D721Med (cell line): ENCODE results near the gene RPS6KA3.

Experiments
- DNase-seq: peaks from one replicate; pipeline ENCODE4 v3.0.0; 2011; ENCODE audit warnings: low spot score; ENCODE audit not compliant: insufficient read length
- FAIRE-seq: peaks from 2 replicates; lab custom pipeline; 2011; peaks lifted over from hg19 to GRCh38; lab: Jason Lieb, UNC
- TF ChIP-seq, protein P1 (sequence below): IDR thresholded peaks from 2 replicates; pipeline ENCODE4 v1.5.1; 2012; ENCODE audit warnings: mild to moderate bottlenecking, control low read depth; ENCODE audit not compliant: insufficient read depth; ENCODE audit errors: missing control alignments

Gene RPS6KA3

DNA sequence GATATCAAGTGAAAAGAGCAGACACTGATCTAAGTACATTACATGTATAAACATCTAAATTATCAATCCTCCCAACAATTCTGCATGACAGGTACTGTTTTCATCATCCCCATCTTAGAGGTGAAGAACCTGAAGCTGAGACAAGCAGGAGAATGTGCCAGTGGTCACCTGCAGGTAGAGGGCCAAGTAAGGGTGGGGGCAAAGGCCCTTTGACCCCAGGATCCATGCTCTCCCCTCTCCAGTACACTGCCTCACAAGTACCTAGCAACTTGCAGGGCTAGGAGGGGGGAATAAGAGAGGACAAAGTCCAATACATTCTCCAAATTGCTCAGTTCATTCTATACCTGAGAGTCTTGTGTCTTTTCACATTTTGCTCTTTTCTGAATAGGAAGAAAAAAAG is 141.7 kb downstream of the RPS6KA3 start:
- FAIRE-seq (no peak), DNase-seq (no peak)
- TF ChIP-seq, protein P1, sequence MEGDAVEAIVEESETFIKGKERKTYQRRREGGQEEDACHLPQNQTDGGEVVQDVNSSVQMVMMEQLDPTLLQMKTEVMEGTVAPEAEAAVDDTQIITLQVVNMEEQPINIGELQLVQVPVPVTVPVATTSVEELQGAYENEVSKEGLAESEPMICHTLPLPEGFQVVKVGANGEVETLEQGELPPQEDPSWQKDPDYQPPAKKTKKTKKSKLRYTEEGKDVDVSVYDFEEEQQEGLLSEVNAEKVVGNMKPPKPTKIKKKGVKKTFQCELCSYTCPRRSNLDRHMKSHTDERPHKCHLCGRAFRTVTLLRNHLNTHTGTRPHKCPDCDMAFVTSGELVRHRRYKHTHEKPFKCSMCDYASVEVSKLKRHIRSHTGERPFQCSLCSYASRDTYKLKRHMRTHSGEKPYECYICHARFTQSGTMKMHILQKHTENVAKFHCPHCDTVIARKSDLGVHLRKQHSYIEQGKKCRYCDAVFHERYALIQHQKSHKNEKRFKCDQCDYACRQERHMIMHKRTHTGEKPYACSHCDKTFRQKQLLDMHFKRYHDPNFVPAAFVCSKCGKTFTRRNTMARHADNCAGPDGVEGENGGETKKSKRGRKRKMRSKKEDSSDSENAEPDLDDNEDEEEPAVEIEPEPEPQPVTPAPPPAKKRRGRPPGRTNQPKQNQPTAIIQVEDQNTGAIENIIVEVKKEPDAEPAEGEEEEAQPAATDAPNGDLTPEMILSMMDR: no peak

DNA sequence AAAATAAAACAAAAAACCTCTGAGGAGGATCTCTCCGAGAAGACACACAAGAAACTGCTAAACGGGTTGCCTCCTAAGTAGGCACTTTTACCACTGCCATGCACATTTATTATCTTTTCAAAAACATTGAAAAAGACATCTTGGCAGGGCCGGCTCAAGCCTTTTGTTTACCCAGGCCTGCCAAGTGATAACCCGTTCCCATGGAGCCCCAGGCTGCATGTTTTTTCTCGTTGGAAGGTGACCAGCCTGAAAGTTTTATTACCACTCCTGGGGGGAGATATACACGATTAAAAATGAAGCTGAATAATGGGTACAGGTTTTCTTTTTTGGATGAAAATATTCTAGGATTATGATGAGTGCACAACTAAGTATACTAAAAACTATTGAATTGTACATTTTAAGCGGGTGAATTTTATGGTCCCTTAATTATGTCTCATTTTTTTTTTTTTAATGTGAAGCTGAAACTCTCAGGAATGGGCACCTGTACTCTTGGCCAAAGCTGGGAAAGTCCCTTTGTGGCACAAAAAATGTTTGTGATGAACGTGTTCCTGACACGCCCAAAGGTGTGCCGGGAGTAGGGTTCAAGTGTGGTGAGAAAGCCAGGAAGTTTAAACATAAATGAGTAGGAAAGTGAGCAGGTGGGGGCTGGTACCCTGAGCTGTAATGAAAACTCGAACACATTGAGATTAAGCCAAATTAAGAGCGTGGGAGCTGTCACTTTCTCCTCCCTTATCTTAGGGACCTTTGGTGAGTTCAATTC is 148.5 kb downstream of the RPS6KA3 start:
- DNase-seq (no peak), FAIRE-seq (no peak)
- TF ChIP-seq, protein P1: no peak

GRCh38 chrX:20116577-20117240 is 150.0 kb downstream of the RPS6KA3 start, which contains the start of gene MAP7D2:
Gene MAP7D2 (minus strand): TSS chrX:20116907. CDS start chrX:20116879, 28 bp downstream.
- no peak for DNase-seq
- TF ChIP-seq, protein P1: no peak
- FAIRE-seq: no peak

DNA sequence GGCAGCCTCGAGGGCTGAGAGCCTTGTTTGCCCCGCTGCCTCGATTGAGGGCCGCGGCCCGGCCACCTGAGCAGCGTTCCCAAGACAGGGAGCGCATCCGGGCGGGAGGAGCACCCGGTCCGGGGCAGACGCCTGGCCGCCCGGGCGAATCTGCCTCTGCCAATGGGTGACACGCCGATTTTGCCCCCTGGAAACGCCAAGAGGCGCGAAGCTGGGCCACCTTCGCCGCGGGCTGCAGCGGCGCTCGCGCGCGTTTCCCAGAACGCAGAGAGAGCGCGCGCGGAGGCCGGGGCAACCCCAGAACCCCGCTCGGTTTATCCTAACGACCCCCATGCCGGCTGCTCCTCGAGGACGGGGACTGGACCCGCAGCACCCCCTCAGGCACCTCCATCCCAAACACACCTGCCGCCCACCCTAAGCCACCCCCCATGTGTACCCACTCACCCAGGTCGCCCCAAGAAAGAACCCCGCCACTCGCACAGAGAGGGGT is 150.6 kb downstream of the RPS6KA3 start:
- no peak for DNase-seq
- no peak for FAIRE-seq
- TF ChIP-seq, protein P1: no peak

- no peak for DNase-seq
- TF ChIP-seq, protein P1: no peak
- FAIRE-seq: no peak
Measured at GRCh38 chrX:20112022-20112774, 154.5 kb downstream of the RPS6KA3 start.

GRCh38 chrX:20111271-20111670 is 155.4 kb downstream of the RPS6KA3 start:
- TF ChIP-seq, protein P1: no peak
- FAIRE-seq: no peak
- no peak for DNase-seq
